ENCODE results near the gene CACNA1C.
A peak's percentile ranks its signal among the peaks of the same experiment; 100 is the strongest.

CACNA1C gene

GRCh38 chr12:2335109-2335508, 282.3 kb downstream of the CACNA1C start:
- ATAC-seq (ENCODE audit: low read depth) (no peak), DNase-seq (ENCODE audit: low spot score) (peak; percentile 17)
- no peak for TF ChIP-seq CTCF (IDR thresholded peaks at IDR 0.05; ENCODE audit: poor library complexity, severe bottlenecking)
- Histone ChIP-seq H3K36me3 (ENCODE audit: low read depth) (no peaks in the 10 kb centered on the region), H3K4me1 (ENCODE audit: insufficient read depth, poor library complexity, severe bottlenecking) (peaks cover 38% of the 10 kb centered on the region), H3K27ac (ENCODE audit: poor library complexity, severe bottlenecking) (no peak overlapping the region), H3K9me3 (ENCODE audit: severe bottlenecking) (no peaks in the 10 kb centered on the region), H3K4me3 (ENCODE audit: severe bottlenecking) (no peak overlapping the region), H3K27me3 (ENCODE audit: insufficient read depth, poor library complexity, severe bottlenecking) (no peaks in the 10 kb centered on the region)

GRCh38 chr12:2335513-2335912, 282.7 kb downstream of the CACNA1C start:
- no peaks in the 10 kb centered on the region for H3K9me3 ChIP-seq (ENCODE audit: severe bottlenecking)
- DNase-seq (ENCODE audit: low spot score) (peak; percentile 23), ATAC-seq (ENCODE audit: low read depth) (no peak)
- peaks cover 38% of the 10 kb centered on the region for H3K4me1 ChIP-seq (ENCODE audit: insufficient read depth, poor library complexity, severe bottlenecking)
- TF ChIP-seq CTCF (IDR thresholded peaks at IDR 0.05; ENCODE audit: poor library complexity, severe bottlenecking), result no peak
- H3K27ac ChIP-seq (ENCODE audit: poor library complexity, severe bottlenecking), result no peak overlapping the region
- no peaks in the 10 kb centered on the region for H3K36me3 ChIP-seq (ENCODE audit: low read depth)
- H3K27me3 ChIP-seq (ENCODE audit: insufficient read depth, poor library complexity, severe bottlenecking), result no peaks in the 10 kb centered on the region
- H3K4me3 ChIP-seq (ENCODE audit: severe bottlenecking), result no peak overlapping the region

GRCh38 chr12:2335916-2336315, 283.1 kb downstream of the CACNA1C start:
- Histone ChIP-seq H3K4me3 (ENCODE audit: severe bottlenecking) (no peak overlapping the region), H3K27me3 (ENCODE audit: insufficient read depth, poor library complexity, severe bottlenecking) (no peaks in the 10 kb centered on the region), H3K4me1 (ENCODE audit: insufficient read depth, poor library complexity, severe bottlenecking) (peaks cover 38% of the 10 kb centered on the region), H3K9me3 (ENCODE audit: severe bottlenecking) (no peaks in the 10 kb centered on the region), H3K27ac (ENCODE audit: poor library complexity, severe bottlenecking) (peak overlapping the region; percentile 69), H3K36me3 (ENCODE audit: low read depth) (no peaks in the 10 kb centered on the region)
- DNase-seq (ENCODE audit: low spot score) (no peak), ATAC-seq (ENCODE audit: low read depth) (no peak)
- TF ChIP-seq CTCF (IDR thresholded peaks at IDR 0.05; ENCODE audit: poor library complexity, severe bottlenecking), result no peak

- Histone ChIP-seq H3K9me3 (ENCODE audit: severe bottlenecking) (no peaks in the 10 kb centered on the region), H3K27me3 (ENCODE audit: insufficient read depth, poor library complexity, severe bottlenecking) (no peaks in the 10 kb centered on the region), H3K27ac (ENCODE audit: poor library complexity, severe bottlenecking) (peak overlapping the region; percentile 69), H3K4me3 (ENCODE audit: severe bottlenecking) (no peak overlapping the region), H3K36me3 (ENCODE audit: low read depth) (no peaks in the 10 kb centered on the region), H3K4me1 (ENCODE audit: insufficient read depth, poor library complexity, severe bottlenecking) (peaks cover 40% of the 10 kb centered on the region)
- DNase-seq (ENCODE audit: low spot score) (no peak), ATAC-seq (ENCODE audit: low read depth) (peak; percentile 94)
- no peak for TF ChIP-seq CTCF (IDR thresholded peaks at IDR 0.05; ENCODE audit: poor library complexity, severe bottlenecking)
Measured at GRCh38 chr12:2336409-2336829, 283.6 kb downstream of the CACNA1C start.

- no peaks in the 10 kb centered on the region for H3K36me3 ChIP-seq (ENCODE audit: low read depth)
- no peaks in the 10 kb centered on the region for H3K27me3 ChIP-seq (ENCODE audit: insufficient read depth, poor library complexity, severe bottlenecking)
- DNase-seq (ENCODE audit: low spot score), result peak; percentile 28
- no peak overlapping the region for H3K4me3 ChIP-seq (ENCODE audit: severe bottlenecking)
- H3K27ac ChIP-seq (ENCODE audit: poor library complexity, severe bottlenecking), result peak overlapping the region; percentile 69
- no peak for ATAC-seq (ENCODE audit: low read depth)
- peaks cover 44% of the 10 kb centered on the region for H3K4me1 ChIP-seq (ENCODE audit: insufficient read depth, poor library complexity, severe bottlenecking)
- TF ChIP-seq CTCF (IDR thresholded peaks at IDR 0.05; ENCODE audit: poor library complexity, severe bottlenecking), result no peak
- H3K9me3 ChIP-seq (ENCODE audit: severe bottlenecking), result no peaks in the 10 kb centered on the region
Measured at GRCh38 chr12:2337031-2338010, 284.5 kb downstream of the CACNA1C start.

All from RWPE2 (cell line).